ENCODE measurements around the gene ABCG4.
A peak's percentile ranks its signal among the peaks of the same experiment; 100 is the strongest.

GRCh38 chr11:119169282-119169719 is 20.4 kb downstream of the ABCG4 start:
- TF ChIP-seq CTCF (IDR thresholded peaks at IDR 0.05), result no peak
- peak in 1 of 2 donors; percentile 28 for TF ChIP-seq POLR2A (IDR thresholded peaks at IDR 0.05)

Measured in thyroid gland (tissue), 4 donors.